ENCODE results near the gene CHST15. TPM values are rescaled to one million over a fixed set of nuclear protein-coding genes. Genes with fewer than 3 reads are reported as not detected.

CHST15 gene
- total RNA-seq, 6 donors from 2014 or later = 16.1 to 54.5 (median 27.3) TPM

DNA sequence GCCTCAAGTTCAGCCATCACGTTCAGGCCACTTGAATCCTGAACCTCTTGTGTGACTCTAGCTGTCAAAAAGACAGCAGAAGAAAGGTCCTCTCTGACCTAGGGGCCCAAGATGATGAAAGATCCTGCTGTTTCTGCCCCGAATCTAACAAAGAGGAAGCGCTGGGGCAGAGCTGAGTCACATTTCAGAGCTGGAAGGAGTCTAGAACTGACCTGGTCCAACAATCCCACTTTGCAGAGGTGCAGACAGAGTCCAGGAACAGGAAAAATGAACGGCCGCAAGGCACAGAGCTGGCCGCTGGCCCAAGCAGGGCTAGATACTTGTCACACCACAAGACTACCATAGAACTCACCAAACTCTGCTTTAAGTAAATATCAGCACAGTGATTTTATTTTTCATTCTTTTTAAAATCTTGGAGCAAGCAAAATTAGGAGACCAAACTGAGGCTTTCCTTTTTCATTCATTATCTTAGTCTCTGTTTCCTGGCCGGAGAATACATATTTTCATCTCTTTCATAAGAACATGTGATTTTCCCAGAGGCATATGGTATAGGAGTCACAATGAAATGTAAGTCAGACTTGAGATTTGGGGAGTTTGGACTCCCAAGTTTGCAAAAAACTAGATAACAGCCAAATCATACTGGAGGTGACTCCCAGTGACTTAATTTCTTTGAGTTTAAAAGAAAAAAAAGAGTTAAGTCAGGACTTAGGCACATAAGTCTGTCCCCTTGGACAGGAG lies 52.8 kb downstream of the CHST15 start:
- ATAC-seq (ENCODE audit: low FRiP score in 2 of 2) = peak in 1 of 2 donors; percentile 46
- TF ChIP-seq POLR2A (IDR thresholded peaks at IDR 0.05) (no peak), EP300 (IDR thresholded peaks at IDR 0.05) (no peak), POLR2AphosphoS5 (IDR thresholded peaks at IDR 0.05) (no peak)
- TF ChIP-seq, protein P1, sequence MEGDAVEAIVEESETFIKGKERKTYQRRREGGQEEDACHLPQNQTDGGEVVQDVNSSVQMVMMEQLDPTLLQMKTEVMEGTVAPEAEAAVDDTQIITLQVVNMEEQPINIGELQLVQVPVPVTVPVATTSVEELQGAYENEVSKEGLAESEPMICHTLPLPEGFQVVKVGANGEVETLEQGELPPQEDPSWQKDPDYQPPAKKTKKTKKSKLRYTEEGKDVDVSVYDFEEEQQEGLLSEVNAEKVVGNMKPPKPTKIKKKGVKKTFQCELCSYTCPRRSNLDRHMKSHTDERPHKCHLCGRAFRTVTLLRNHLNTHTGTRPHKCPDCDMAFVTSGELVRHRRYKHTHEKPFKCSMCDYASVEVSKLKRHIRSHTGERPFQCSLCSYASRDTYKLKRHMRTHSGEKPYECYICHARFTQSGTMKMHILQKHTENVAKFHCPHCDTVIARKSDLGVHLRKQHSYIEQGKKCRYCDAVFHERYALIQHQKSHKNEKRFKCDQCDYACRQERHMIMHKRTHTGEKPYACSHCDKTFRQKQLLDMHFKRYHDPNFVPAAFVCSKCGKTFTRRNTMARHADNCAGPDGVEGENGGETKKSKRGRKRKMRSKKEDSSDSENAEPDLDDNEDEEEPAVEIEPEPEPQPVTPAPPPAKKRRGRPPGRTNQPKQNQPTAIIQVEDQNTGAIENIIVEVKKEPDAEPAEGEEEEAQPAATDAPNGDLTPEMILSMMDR (IDR thresholded peaks at IDR 0.05) = no peak
- no peaks in the 10 kb centered on the region for H3K9me3 ChIP-seq
- DNase-seq = peak in 1 of 2 donors; percentile 72
- 70 to 80% methylated on average over 7 of the region's 7 CpGs for WGBS, 2 donors
- no peaks in the 10 kb centered on the region for H3K27me3 ChIP-seq
- no peak overlapping the region for H3K4me3 ChIP-seq
- H3K27ac ChIP-seq = peak overlapping the region in 3 of 4 donors; percentile 64 to 77 (median 74)
- H3K36me3 ChIP-seq = peaks cover 0 to 43% (median 17%) of the 10 kb centered on the region in 4 donors
- H3K4me1 ChIP-seq = peaks cover 4 to 44% (median 26%) of the 10 kb centered on the region in 4 donors

DNA sequence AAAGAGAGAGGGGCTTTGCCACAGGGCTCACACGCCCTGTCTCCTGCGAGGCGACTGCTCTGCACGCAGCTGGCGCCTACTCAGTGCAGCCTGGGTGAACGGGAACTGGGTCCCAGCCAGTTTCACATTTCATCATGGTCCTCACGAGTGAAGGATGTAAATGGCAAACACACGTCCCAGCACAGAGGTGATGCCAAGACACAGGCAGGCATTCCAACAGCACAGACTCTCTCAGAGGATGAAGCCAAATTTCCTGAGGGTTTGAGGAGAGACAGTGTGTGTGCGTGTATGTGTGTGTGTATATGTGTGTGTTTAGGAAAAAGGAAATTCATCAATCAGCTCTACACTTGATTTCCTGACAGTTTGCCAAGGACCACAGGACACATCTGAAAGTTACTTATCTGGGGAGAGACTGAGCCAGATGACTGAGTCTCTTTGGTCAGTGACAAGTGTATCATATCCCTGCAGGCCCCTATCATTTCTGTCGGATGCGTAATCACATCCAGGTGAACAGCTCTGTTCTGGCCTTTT lies 53.9 kb downstream of the CHST15 start:
- ATAC-seq (ENCODE audit: low FRiP score in 2 of 2) (peak in 1 of 2 donors; percentile 38), DNase-seq (peak in 1 of 2 donors; percentile 51)
- TF ChIP-seq EP300 (IDR thresholded peaks at IDR 0.05) = no peak
- TF ChIP-seq, protein P1 (IDR thresholded peaks at IDR 0.05) = no peak
- TF ChIP-seq POLR2AphosphoS5 (IDR thresholded peaks at IDR 0.05) = no peak
- no peak for TF ChIP-seq POLR2A (IDR thresholded peaks at IDR 0.05)
- H3K27ac ChIP-seq = peak overlapping the region in 3 of 4 donors; percentile 64 to 77 (median 74)
- H3K27me3 ChIP-seq = no peaks in the 10 kb centered on the region
- peaks cover 0 to 42% (median 16%) of the 10 kb centered on the region in 4 donors for H3K36me3 ChIP-seq
- peaks cover 4 to 46% (median 26%) of the 10 kb centered on the region in 4 donors for H3K4me1 ChIP-seq
- H3K9me3 ChIP-seq = no peaks in the 10 kb centered on the region
- WGBS, 2 donors = 41 to 52% methylated on average over 11 of the region's 11 CpGs
- H3K4me3 ChIP-seq = no peak overlapping the region

DNA sequence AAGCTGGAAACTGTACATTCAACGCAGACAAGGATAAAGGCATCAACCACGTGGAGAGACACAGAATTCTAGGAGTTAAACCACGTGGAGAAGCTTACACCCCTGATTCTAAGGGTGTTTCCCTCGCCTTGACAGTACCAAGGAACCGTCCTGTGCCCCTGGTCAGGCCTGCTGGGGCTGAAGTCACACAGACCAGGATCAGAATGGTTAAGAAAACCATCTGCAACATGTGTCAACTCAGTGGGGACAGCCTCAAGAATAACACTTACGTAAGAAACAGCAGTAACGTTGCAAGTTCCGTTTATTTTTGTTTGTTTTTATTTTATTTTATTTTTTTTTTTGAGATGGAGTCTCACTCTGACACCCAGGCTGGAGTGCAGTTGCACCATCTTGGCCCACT lies 55.6 kb downstream of the CHST15 start:
- Histone ChIP-seq H3K4me1 (peaks cover 11 to 52% (median 32%) of the 10 kb centered on the region in 4 donors), H3K27me3 (no peaks in the 10 kb centered on the region), H3K4me3 (no peak overlapping the region), H3K36me3 (peaks cover 0 to 35% (median 9%) of the 10 kb centered on the region in 4 donors), H3K27ac (peak overlapping the region; percentile 52 to 77 (median 72)), H3K9me3 (no peaks in the 10 kb centered on the region)
- ATAC-seq (ENCODE audit: low FRiP score in 2 of 2) (peak in 1 of 2 donors; percentile 49), DNase-seq (no peak)
- WGBS, 2 donors = 74 to 81% methylated on average over 8 of the region's 8 CpGs
- peak in 1 of 4 donors; percentile 9 for TF ChIP-seq EP300 (IDR thresholded peaks at IDR 0.05)
- TF ChIP-seq POLR2AphosphoS5 (IDR thresholded peaks at IDR 0.05) = peak in 1 of 2 donors; percentile 55
- TF ChIP-seq POLR2A (IDR thresholded peaks at IDR 0.05) = peak in 1 of 4 donors; percentile 5
- TF ChIP-seq, protein P1 (IDR thresholded peaks at IDR 0.05) = no peak

DNA sequence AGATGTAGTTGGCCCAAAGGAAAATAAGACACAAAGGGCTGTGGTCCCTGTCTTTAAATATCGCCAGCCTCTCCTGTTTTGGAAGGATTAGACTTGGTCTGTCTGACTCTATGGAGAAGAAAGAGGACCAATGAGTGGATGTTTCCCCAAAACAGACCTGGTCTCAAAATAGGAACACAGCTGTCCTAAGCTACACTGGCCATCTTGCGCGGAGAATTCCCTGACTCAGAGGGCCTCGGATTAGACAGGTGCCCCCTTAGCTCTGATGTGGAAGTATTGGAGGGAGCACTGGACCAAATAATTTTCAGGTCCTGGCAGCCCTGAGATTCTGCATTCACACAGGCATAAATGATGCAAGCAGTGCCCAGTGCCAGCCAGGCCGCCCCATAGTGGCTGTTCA lies 56.1 kb downstream of the CHST15 start:
- DNase-seq = no peak
- 84 to 91% methylated on average over 5 of the region's 5 CpGs for WGBS, 2 donors
- ATAC-seq (ENCODE audit: low FRiP score in 2 of 2) = no peak
- TF ChIP-seq POLR2A (IDR thresholded peaks at IDR 0.05) = no peak
- TF ChIP-seq, protein P1 (IDR thresholded peaks at IDR 0.05) = no peak
- no peak for TF ChIP-seq POLR2AphosphoS5 (IDR thresholded peaks at IDR 0.05)
- TF ChIP-seq EP300 (IDR thresholded peaks at IDR 0.05) = no peak
- peaks cover 0 to 32% (median 9%) of the 10 kb centered on the region in 4 donors for H3K36me3 ChIP-seq
- H3K9me3 ChIP-seq = no peaks in the 10 kb centered on the region
- H3K27ac ChIP-seq = peak overlapping the region; percentile 52 to 77 (median 72)
- H3K27me3 ChIP-seq = no peaks in the 10 kb centered on the region
- H3K4me1 ChIP-seq = peaks cover 11 to 53% (median 32%) of the 10 kb centered on the region in 4 donors
- no peak overlapping the region for H3K4me3 ChIP-seq
